ENCODE data around the gene GINS3. TPM values are rescaled to one million over a fixed set of nuclear protein-coding genes. Genes with fewer than 3 reads are reported as not detected.
A peak's percentile ranks its signal among the peaks of the same experiment; 100 is the strongest.

The GINS3 gene
- total RNA-seq, result 10 to 100 TPM in 1 of 4 donors, 1 to 10 TPM in 3; 2.8 to 12.4 (median 7.0) TPM

DNA sequence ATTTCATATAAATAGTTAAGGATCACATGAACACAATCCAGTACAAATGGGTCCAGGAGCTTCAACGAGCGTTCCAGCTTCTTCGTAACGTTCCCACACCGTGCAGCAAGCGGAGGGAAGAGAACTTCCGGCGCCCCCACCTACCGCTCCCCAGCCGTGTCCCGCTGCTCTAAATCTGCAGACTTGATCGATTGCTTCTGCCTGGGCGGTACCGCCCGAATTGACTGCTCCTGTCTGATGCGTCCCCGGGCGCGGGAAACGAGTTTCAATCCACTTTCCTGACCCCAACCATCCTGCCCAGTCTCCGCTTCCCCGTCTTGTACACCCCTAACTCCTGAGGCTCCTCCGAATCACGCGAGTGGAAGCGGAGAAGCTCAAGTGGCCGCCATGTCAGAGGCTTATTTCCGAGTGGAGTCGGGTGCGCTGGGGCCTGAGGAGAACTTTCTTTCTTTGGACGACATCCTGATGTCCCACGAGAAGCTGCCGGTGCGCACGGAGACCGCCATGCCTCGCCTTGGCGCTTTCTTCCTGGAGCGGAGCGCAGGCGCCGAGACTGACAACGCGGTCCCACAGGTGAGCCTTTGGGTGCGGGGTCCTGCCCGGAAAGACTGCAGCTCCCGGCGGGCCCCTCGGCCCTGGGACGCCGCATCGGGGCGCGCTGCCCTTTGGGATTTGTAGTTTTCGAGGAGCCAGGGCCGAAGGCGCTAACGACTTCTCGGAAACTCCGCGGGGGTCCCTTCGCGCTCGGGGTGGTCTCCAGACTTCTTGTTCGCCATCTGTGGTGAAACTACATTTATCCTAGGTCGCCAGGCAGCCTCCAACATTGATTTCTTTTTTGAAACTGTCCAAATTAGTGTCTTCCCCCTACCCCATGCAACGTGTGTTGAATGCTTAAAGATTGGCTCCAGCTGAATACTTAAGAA lies at the start of gene GINS3:
GINS3 (plus strand) TSS at position 257 of the 923 bp plus-strand sequence; CDS start at position 388, 131 bp downstream.
- 1% methylated on average over 42 to 66 of the region's 67 CpGs for WGBS, 2 donors
- peak; percentile 84 to 94 for DNase-seq (ENCODE audit: low spot score in 2 of 2)
- intact Hi-C loops (cut with DNase I; ENCODE audit: low total_unique reads), result no loop called here
- TF ChIP-seq, protein P1, sequence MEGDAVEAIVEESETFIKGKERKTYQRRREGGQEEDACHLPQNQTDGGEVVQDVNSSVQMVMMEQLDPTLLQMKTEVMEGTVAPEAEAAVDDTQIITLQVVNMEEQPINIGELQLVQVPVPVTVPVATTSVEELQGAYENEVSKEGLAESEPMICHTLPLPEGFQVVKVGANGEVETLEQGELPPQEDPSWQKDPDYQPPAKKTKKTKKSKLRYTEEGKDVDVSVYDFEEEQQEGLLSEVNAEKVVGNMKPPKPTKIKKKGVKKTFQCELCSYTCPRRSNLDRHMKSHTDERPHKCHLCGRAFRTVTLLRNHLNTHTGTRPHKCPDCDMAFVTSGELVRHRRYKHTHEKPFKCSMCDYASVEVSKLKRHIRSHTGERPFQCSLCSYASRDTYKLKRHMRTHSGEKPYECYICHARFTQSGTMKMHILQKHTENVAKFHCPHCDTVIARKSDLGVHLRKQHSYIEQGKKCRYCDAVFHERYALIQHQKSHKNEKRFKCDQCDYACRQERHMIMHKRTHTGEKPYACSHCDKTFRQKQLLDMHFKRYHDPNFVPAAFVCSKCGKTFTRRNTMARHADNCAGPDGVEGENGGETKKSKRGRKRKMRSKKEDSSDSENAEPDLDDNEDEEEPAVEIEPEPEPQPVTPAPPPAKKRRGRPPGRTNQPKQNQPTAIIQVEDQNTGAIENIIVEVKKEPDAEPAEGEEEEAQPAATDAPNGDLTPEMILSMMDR (IDR thresholded peaks at IDR 0.05), result no peak
- no peak for TF ChIP-seq POLR2A (IDR thresholded peaks at IDR 0.05)
- H3K4me3 ChIP-seq (ENCODE audit: low read depth, poor library complexity, severe bottlenecking), result peak within 1 kb of the TSS; percentile 84

DNA sequence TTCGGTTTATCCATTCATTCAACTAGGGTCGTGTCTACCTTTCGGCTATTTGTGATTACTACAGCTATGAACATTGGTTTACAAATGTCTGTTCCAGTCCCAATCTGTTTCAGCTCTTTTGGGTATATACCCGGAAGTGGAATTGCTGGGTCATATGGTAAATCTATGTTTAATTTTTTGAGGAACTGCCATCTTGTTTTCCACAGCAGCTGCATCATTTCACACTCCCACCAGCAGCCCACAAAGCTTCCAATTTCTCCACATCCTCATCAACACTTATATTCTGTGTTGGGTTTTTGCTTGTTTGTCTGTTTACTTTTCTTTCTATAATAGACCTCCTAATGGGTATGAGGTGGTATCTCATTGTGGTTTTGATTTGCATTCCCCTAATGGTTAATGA lies 48.7 kb upstream of the GINS3 start:
- TF ChIP-seq, protein P1 (IDR thresholded peaks at IDR 0.05), result no peak
- no peak for TF ChIP-seq POLR2A (IDR thresholded peaks at IDR 0.05)
- DNase-seq (ENCODE audit: low spot score in 2 of 2), result no peak
- intact Hi-C loops (cut with DNase I; ENCODE audit: low total_unique reads), result no loop called here
- 82 to 87% methylated on average over 4 of the region's 4 CpGs for WGBS, 2 donors
- H3K4me3 ChIP-seq (ENCODE audit: low read depth, poor library complexity, severe bottlenecking), result no peak overlapping the region

DNA sequence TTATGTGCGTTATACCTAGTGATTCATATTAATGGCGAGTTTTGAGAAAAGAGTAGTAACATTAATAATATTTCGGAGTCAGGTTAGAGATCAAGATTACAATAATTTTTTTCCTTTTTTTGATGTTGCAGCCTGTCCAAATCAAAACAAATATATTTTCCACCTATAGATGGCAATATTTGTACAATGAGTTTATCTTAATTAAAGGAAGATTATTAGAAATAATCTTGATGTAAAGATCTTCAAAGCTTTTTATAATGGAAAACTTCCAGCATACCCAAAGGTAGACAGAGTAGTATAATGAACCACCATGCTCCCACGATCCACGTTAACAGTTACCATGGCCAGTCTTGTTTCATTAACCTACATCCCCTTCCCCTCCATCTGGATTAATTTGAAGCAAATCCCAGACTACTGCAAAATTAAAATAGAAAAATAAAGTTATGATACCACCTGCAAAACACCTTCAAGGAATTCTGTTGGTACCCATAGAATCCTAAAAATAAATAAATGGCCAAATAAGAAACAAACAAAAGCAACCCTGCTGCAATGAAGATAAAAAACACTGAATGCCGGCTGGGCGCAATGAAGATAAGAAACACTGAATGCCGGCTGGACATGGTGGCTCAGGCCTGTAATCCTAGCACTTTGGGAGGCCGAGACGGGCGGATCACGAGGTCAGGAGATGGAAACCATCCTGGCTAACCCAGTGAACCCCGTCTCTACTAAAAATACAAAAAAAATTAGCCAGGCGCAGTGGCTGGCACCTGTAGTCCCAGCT lies 46.5 kb upstream of the GINS3 start:
- intact Hi-C loops (cut with DNase I; ENCODE audit: low total_unique reads), result loop anchor here (5.0 kb wide), 1 partner anchor 142 kb away; no protein-coding TSS in a partner anchor
- TF ChIP-seq, protein P1 (IDR thresholded peaks at IDR 0.05), result no peak
- no peak for TF ChIP-seq POLR2A (IDR thresholded peaks at IDR 0.05)
- H3K4me3 ChIP-seq (ENCODE audit: low read depth, poor library complexity, severe bottlenecking), result no peak overlapping the region
- 74 to 83% methylated on average over 14 of the region's 14 CpGs for WGBS, 2 donors
- no peak for DNase-seq (ENCODE audit: low spot score in 2 of 2)

DNA sequence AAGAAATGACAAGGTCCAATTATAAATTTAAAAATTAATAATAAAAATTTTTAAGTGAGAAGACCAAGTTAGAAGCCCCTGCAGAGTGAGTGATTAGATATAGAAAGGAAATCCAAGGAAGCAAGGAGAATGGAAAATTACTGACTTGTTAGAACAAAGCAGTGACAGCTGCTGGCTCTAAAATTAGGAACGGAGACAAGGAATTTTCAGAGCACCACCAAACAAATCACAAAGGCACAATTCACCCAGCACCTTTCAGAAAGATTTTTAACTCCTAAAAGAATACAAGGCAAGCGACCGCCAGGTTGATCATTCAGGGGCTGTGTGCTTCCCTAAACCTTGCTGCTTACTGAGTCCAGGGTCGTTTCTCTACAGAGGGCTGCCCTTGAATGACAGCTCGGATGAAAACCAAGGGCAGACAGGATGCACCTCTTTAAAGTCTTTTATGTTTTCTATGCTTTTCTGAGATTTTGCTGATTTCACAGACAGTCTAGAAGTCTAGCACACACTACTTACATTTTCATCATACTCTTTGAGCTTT lies 45.4 kb upstream of the GINS3 start:
- TF ChIP-seq, protein P1 (IDR thresholded peaks at IDR 0.05), result no peak
- TF ChIP-seq POLR2A (IDR thresholded peaks at IDR 0.05), result no peak
- H3K4me3 ChIP-seq (ENCODE audit: low read depth, poor library complexity, severe bottlenecking), result no peak overlapping the region
- DNase-seq (ENCODE audit: low spot score in 2 of 2), result no peak
- WGBS, 2 donors, result 46 to 55% methylated on average over 5 of the region's 5 CpGs
- intact Hi-C loops (cut with DNase I; ENCODE audit: low total_unique reads), result loop anchor here (5.0 kb wide), 1 partner anchor 140 kb away; no protein-coding TSS in a partner anchor

DNA sequence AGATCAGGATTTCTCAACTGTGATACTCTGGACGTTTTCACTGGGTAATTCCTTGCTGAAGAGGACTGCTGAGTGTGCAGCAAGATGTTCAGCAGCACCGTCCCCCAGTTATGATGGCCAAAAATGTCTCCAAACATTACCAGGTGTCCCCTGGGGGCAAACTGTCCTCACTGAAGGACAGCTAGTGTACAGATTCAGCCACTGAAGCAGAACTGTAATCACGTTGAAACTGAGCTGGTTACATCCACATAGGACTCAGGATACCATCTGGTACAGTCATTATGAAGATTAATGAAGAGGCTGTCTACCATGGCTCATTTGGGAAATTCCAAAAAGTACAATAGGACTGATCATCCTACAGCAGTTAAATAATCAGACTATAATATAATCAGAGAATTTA lies 43.3 kb upstream of the GINS3 start:
- intact Hi-C loops (cut with DNase I; ENCODE audit: low total_unique reads), result loop anchor here (5.0 kb wide), 1 partner anchor 138 kb away; no protein-coding TSS in a partner anchor
- no peak for DNase-seq (ENCODE audit: low spot score in 2 of 2)
- WGBS, 2 donors, result 23 to 31% methylated on average over 3 of the region's 3 CpGs
- no peak for TF ChIP-seq POLR2A (IDR thresholded peaks at IDR 0.05)
- TF ChIP-seq, protein P1 (IDR thresholded peaks at IDR 0.05), result no peak
- no peak overlapping the region for H3K4me3 ChIP-seq (ENCODE audit: low read depth, poor library complexity, severe bottlenecking)
